ENCODE results near the gene ADAM29.

DNA sequence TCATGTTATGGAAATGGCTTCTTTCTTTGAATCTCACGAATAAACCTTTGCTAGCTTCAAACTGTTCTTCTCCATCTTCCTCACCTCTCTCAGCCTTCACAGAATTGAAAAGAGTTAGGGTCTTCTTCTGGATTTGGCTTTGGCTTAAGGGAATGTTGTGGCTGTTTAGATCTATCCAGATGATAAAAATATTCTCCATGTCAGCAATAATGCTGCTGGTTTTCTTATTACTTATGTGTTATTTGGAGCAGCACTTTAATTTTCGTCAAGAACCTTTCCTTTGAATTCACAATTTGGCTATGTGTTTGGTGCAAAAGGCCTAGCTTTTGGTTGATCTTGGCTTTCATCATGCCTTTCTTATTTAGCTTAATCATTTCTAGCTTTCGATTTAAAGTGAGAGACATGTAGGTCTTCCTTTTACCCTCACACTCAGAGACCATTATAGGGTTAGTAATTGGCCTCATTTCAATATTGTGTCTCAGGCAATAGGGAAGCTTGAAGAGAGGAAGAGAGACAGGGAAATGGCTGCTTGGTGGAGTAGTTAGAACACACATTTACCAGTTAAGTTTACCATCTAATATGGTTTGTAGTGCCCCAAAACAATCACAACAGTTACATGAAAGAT, 5.1 kb upstream of the ADAM29 start:
- no peak for TF ChIP-seq CTCF (IDR thresholded peaks at IDR 0.05)
- TF ChIP-seq POLR2AphosphoS5 (IDR thresholded peaks at IDR 0.05), result no peak
- TF ChIP-seq POLR2A (IDR thresholded peaks at IDR 0.05), result no peak
